Left hindlimb (tissue), 1 donor: Measurements from ENCODE around the gene BRPF3.

ENCODE experiments used
- DNase-seq: peaks from one replicate; pipeline ENCODE4 v3.0.0-alpha.2; 2018

Gene BRPF3

GRCh38 chr6:36235309-36235708, 38.8 kb downstream of the BRPF3 start:
- no peak for DNase-seq

GRCh38 chr6:36235862-36236261, 39.3 kb downstream of the BRPF3 start:
- no peak for DNase-seq

GRCh38 chr6:36239774-36240173, 43.2 kb downstream of the BRPF3 start:
- no peak for DNase-seq

GRCh38 chr6:36241728-36242127, 45.2 kb downstream of the BRPF3 start:
- DNase-seq, result no peak

GRCh38 chr6:36242161-36242560, 45.6 kb downstream of the BRPF3 start:
- no peak for DNase-seq

GRCh38 chr6:36242626-36243025, 46.1 kb downstream of the BRPF3 start:
- DNase-seq, result no peak

GRCh38 chr6:36243562-36244212, 47.1 kb downstream of the BRPF3 start:
- DNase-seq, result no peak

- DNase-seq, result no peak
Measured at GRCh38 chr6:36244641-36245280, 48.2 kb downstream of the BRPF3 start.

- DNase-seq, result no peak
Measured at GRCh38 chr6:36245572-36246061, 49.1 kb downstream of the BRPF3 start.

- DNase-seq, result no peak
Measured at GRCh38 chr6:36246506-36247268, 50.1 kb downstream of the BRPF3 start.

- DNase-seq, result no peak
Measured at GRCh38 chr6:36247693-36248092, 51.1 kb downstream of the BRPF3 start.

- DNase-seq, result no peak
Measured at GRCh38 chr6:36248980-36249379, 52.4 kb downstream of the BRPF3 start.

GRCh38 chr6:36249536-36249935, 53.0 kb downstream of the BRPF3 start:
- DNase-seq, result no peak

GRCh38 chr6:36252005-36252404, 55.5 kb downstream of the BRPF3 start:
- DNase-seq, result no peak

GRCh38 chr6:36263390-36264000, 67.0 kb downstream of the BRPF3 start:
- DNase-seq, result no peak

- no peak for DNase-seq
Measured at GRCh38 chr6:36265744-36266143, 69.2 kb downstream of the BRPF3 start.

- no peak for DNase-seq
Measured at GRCh38 chr6:36266913-36267644, 70.5 kb downstream of the BRPF3 start.

- DNase-seq, result no peak
Measured at GRCh38 chr6:36267731-36268477, 71.4 kb downstream of the BRPF3 start.

GRCh38 chr6:36268478-36269275, 72.1 kb downstream of the BRPF3 start:
- DNase-seq, result peak; percentile 63

- no peak for DNase-seq
Measured at GRCh38 chr6:36269834-36270705, 73.5 kb downstream of the BRPF3 start, which contains the start of gene PNPLA1. Gene PNPLA1, plus strand, starts transcription at chr6:36270060. Its CDS starts 400 bp downstream, at chr6:36270460.
